ENCODE results near the gene RNPEPL1. TPM values are rescaled to one million over a fixed set of nuclear protein-coding genes. Genes with fewer than 3 reads are reported as not detected.

RNPEPL1 gene
- total RNA-seq, 1 experiment from 2014 or later: 28.4 TPM

DNA sequence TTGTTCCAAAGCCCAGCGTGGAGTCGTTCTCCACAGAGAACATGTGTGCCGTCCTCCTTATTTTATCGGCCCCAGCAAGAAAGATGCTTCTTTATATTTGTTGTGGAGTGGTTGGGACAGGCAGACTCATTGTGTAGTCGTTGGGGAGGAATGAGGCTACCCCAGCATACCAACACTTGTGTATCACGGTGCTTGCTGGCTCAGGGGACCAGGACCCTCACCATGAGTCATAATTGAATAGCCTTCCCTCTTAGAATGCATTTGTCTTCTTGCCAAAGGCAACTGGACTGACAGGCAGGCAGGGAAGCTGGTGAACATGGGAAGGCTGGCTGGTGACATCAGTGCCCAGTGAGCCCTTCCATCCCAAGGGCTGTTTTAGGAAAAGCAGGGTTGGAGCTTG lies 22.9 kb downstream of the RNPEPL1 start:
- Histone ChIP-seq H3K27me3 (ENCODE audit: low read length) (no peaks in the 10 kb centered on the region), H3K79me2 (ENCODE audit: low read length) (peaks cover 60% of the 10 kb centered on the region), H2AFZ (ENCODE audit: low read length) (no peak overlapping the region), H3K9me3 (ENCODE audit: low read length) (no peaks in the 10 kb centered on the region), H3K27ac (ENCODE audit: low read length) (no peak overlapping the region), H3K4me2 (ENCODE audit: low read depth, low read length, poor library complexity, severe bottlenecking) (no peak overlapping the region), H3K36me3 (ENCODE audit: insufficient read depth, low read length) (no peaks in the 10 kb centered on the region), H4K20me1 (ENCODE audit: insufficient read depth, low read depth, low read length) (peaks cover 32% of the 10 kb centered on the region; the same call in 1 of the 2 replicates), H3K9me2 (replicated peaks; ENCODE audit: insufficient read depth, low read length) (no peaks in the 10 kb centered on the region), H3K4me1 (ENCODE audit: low read length) (peaks cover 17% of the 10 kb centered on the region), H3K9ac (ENCODE audit: low read length) (no peak overlapping the region), H3K4me3 (ENCODE audit: low read length) (no peak overlapping the region)
- DNase-seq: no peak

DNA sequence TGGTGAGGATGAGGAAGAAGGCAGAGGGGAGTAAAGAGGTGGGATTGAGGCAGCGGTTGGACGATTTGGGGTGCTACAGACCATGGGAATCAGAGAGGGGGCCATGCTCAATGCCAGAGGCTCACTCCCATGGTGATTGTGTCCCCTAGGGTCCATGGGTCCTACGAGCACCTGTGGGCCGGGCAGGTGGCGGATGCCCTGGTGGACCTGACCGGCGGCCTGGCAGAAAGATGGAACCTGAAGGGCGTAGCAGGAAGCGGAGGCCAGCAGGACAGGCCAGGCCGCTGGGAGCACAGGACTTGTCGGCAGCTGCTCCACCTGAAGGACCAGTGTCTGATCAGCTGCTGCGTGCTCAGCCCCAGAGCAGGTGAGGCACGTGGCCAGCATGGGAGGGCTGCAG lies 23.5 kb downstream of the RNPEPL1 start:
- Histone ChIP-seq H3K9me2 (replicated peaks; ENCODE audit: insufficient read depth, low read length) (no peaks in the 10 kb centered on the region), H3K4me2 (ENCODE audit: low read depth, low read length, poor library complexity, severe bottlenecking) (no peak overlapping the region), H3K79me2 (ENCODE audit: low read length) (peaks cover 59% of the 10 kb centered on the region), H3K27me3 (ENCODE audit: low read length) (no peaks in the 10 kb centered on the region), H3K9me3 (ENCODE audit: low read length) (no peaks in the 10 kb centered on the region), H4K20me1 (ENCODE audit: insufficient read depth, low read depth, low read length) (peaks cover 32% of the 10 kb centered on the region; the same call in 1 of the 2 replicates), H2AFZ (ENCODE audit: low read length) (no peak overlapping the region), H3K36me3 (ENCODE audit: insufficient read depth, low read length) (no peaks in the 10 kb centered on the region), H3K9ac (ENCODE audit: low read length) (no peak overlapping the region), H3K4me3 (ENCODE audit: low read length) (no peak overlapping the region), H3K27ac (ENCODE audit: low read length) (no peak overlapping the region), H3K4me1 (ENCODE audit: low read length) (peaks cover 17% of the 10 kb centered on the region)
- no peak for DNase-seq

DNA sequence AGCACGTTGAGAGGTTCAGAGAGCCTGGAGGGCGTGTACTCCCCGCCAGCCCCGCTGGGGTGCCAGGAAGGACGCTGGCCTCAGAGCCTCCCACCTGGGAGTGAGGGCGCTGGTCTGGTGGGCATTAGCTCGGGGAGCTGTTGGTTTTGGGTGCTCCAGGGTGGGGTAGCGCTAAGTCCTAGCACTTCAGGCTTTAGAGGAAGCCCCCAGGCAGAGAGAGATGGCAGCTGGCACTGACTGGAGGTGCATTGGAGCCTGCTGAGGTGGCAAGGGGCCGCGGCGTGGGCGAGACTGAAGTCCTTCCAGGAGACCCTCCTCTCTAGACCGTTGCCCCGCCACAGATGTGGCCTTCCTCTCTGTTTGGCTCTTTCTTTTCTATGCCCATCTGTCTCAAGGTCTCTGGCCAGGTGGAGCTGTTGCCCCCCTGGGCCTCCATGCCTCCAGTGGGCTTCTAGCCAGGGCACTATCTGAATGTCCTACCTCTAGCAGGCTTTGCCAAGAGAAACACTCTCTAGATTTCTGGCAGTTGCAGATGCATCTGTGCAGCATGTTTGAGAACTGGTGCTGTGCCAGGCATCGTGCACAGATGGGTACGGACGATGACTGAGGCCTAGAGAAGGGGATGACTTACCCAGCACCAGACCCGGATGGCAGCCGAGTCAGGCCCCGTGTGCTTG lies 24.9 kb downstream of the RNPEPL1 start:
- Histone ChIP-seq H3K4me2 (ENCODE audit: low read depth, low read length, poor library complexity, severe bottlenecking) (no peak overlapping the region), H2AFZ (ENCODE audit: low read length) (no peak overlapping the region), H4K20me1 (ENCODE audit: insufficient read depth, low read depth, low read length) (peaks cover 18% of the 10 kb centered on the region; the same call in 1 of the 2 replicates), H3K79me2 (ENCODE audit: low read length) (peaks cover 46% of the 10 kb centered on the region), H3K27me3 (ENCODE audit: low read length) (no peaks in the 10 kb centered on the region), H3K9me3 (ENCODE audit: low read length) (no peaks in the 10 kb centered on the region), H3K9ac (ENCODE audit: low read length) (no peak overlapping the region), H3K36me3 (ENCODE audit: insufficient read depth, low read length) (no peaks in the 10 kb centered on the region), H3K27ac (ENCODE audit: low read length) (no peak overlapping the region), H3K4me3 (ENCODE audit: low read length) (no peak overlapping the region), H3K9me2 (replicated peaks; ENCODE audit: insufficient read depth, low read length) (no peaks in the 10 kb centered on the region), H3K4me1 (ENCODE audit: low read length) (peaks cover 6% of the 10 kb centered on the region)
- DNase-seq: no peak

DNA sequence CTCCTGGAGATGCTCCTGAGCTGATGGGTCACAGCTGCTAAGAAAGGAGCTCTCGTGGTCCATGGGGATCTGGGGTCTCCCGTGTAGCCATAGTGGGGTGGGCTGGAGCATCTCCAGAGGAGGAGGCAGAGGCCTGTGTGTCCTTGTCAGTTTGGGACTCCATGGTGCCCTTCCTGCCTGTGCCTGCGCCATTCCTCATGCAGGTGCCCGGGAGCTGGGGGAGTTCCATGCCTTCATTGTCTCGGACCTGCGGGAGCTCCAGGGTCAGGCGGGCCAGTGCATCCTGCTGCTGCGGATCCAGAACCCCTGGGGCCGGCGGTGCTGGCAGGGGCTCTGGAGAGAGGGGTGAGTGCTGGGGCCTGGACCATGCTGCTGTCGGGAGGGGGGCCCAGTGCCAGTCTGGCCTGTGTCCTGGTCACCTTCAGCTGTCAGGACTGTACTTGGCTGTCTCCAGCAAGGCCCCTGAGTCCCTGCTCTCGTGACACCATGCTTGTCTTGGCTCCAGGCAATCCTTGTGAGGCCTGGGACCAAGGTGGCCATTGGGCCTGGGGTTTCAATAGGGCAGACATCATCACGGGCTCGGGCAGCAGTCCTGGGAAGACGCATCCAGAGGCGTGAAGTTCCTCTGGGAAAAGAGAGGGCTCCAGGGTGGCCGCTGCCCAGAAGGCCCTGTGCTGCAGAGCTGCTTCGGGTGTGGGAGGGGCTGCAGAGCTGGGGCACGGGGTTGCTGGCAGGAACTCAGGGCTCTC lies 25.6 kb downstream of the RNPEPL1 start:
- H3K79me2 ChIP-seq (ENCODE audit: low read length): peaks cover 39% of the 10 kb centered on the region
- no peaks in the 10 kb centered on the region for H3K27me3 ChIP-seq (ENCODE audit: low read length)
- H3K9me3 ChIP-seq (ENCODE audit: low read length): no peaks in the 10 kb centered on the region
- no peaks in the 10 kb centered on the region for H3K9me2 ChIP-seq (replicated peaks; ENCODE audit: insufficient read depth, low read length)
- H3K27ac ChIP-seq (ENCODE audit: low read length): no peak overlapping the region
- no peaks in the 10 kb centered on the region for H3K4me1 ChIP-seq (ENCODE audit: low read length)
- no peak for DNase-seq
- H3K4me2 ChIP-seq (ENCODE audit: low read depth, low read length, poor library complexity, severe bottlenecking): no peak overlapping the region
- H3K36me3 ChIP-seq (ENCODE audit: insufficient read depth, low read length): no peaks in the 10 kb centered on the region
- no peak overlapping the region for H3K4me3 ChIP-seq (ENCODE audit: low read length)
- H3K9ac ChIP-seq (ENCODE audit: low read length): no peak overlapping the region
- 0 out of 2 replicates have a peak, but pooled peaks cover 11% of the 10 kb centered on the region for H4K20me1 ChIP-seq (ENCODE audit: insufficient read depth, low read depth, low read length)
- H2AFZ ChIP-seq (ENCODE audit: low read length): no peak overlapping the region

DNA sequence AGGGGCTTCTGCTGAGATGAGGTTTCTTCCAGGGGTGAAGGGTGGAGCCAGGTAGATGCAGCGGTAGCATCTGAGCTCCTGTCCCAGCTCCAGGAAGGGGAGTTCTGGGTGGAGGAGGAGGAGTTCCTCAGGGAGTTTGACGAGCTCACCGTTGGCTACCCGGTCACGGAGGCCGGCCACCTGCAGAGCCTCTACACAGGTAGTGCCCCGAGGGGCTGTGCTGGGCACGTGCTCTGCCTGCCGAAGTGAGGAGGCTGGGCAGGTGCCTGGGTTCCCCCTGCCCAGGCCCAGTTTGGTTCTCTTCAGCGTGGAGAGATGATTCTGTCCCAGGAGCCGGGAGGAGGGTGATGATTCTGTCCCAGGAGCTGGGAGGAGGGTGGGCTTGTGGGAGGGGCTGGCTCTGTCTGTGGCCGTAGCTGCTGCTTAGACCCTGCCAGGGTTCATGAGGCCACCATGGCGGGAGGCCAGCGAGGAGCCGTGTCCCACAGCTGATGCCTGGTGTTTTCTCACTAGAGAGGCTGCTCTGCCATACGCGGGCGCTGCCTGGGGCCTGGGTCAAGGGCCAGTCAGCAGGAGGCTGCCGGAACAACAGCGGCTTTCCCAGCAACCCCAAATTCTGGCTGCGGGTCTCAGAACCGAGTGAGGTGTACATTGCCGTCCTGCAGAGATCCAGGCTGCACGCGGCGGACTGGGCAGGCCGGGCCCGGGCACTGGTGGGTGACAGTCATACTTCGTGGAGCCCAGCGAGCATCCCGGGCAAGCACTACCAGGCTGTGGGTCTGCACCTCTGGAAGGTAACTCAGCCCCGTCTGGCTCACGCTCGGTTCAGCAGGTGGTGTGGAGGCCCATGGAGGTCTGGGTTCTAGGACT lies 26.5 kb downstream of the RNPEPL1 start:
- Histone ChIP-seq H3K27ac (ENCODE audit: low read length) (no peak overlapping the region), H3K9ac (ENCODE audit: low read length) (no peak overlapping the region), H3K9me3 (ENCODE audit: low read length) (no peaks in the 10 kb centered on the region), H3K4me1 (ENCODE audit: low read length) (no peaks in the 10 kb centered on the region), H3K4me2 (ENCODE audit: low read depth, low read length, poor library complexity, severe bottlenecking) (no peak overlapping the region), H3K36me3 (ENCODE audit: insufficient read depth, low read length) (no peaks in the 10 kb centered on the region), H3K9me2 (replicated peaks; ENCODE audit: insufficient read depth, low read length) (no peaks in the 10 kb centered on the region), H3K27me3 (ENCODE audit: low read length) (no peaks in the 10 kb centered on the region), H4K20me1 (ENCODE audit: insufficient read depth, low read depth, low read length) (0 out of 2 replicates have a peak, but pooled peaks cover 11% of the 10 kb centered on the region), H3K4me3 (ENCODE audit: low read length) (no peak overlapping the region), H3K79me2 (ENCODE audit: low read length) (peaks cover 30% of the 10 kb centered on the region), H2AFZ (ENCODE audit: low read length) (no peak overlapping the region)
- no peak for DNase-seq

DNA sequence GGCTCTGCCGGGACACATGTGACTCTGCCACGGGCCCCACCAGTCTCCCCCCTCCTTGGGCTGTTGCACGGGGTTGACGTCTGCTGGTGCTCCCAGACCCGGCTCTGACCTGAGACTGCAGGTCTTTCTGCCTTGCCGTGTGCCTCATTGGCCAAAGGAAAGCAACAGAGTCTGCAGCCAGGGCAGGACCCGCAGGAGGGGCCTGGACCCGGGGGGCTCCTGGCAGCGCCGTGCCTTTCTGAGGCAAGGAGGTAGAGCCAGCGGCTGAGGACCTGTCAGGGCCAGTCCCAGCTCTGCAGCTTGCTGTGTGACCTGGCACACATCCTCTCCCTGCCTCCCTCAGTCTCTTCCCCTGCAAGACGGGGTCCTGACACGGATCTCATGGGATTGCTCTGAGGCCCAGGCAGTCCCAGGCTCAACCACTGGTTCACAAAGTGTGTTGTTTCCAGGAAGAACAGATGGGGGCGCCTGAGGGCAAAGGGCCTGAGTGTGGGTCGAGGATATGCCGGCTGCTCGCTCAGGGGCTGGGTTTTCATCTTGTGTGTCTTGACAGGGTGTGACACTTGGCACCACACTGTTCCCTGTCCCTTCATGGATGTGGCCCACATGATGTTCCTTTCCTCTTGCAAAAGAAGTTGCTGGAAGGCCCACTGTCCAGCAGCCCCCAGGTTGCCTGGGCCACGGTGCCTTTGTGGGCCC lies 27.2 kb downstream of the RNPEPL1 start:
- no peak overlapping the region for H3K4me2 ChIP-seq (ENCODE audit: low read depth, low read length, poor library complexity, severe bottlenecking)
- H3K9me2 ChIP-seq (replicated peaks; ENCODE audit: insufficient read depth, low read length): no peaks in the 10 kb centered on the region
- no peaks in the 10 kb centered on the region for H3K27me3 ChIP-seq (ENCODE audit: low read length)
- peaks cover 22% of the 10 kb centered on the region for H3K79me2 ChIP-seq (ENCODE audit: low read length)
- H3K4me1 ChIP-seq (ENCODE audit: low read length): no peaks in the 10 kb centered on the region
- H3K27ac ChIP-seq (ENCODE audit: low read length): no peak overlapping the region
- H3K4me3 ChIP-seq (ENCODE audit: low read length): no peak overlapping the region
- no peaks in the 10 kb centered on the region for H3K9me3 ChIP-seq (ENCODE audit: low read length)
- peak; percentile 70 for DNase-seq
- 0 out of 2 replicates have a peak, but pooled peaks cover 11% of the 10 kb centered on the region for H4K20me1 ChIP-seq (ENCODE audit: insufficient read depth, low read depth, low read length)
- no peak overlapping the region for H2AFZ ChIP-seq (ENCODE audit: low read length)
- no peaks in the 10 kb centered on the region for H3K36me3 ChIP-seq (ENCODE audit: insufficient read depth, low read length)
- no peak overlapping the region for H3K9ac ChIP-seq (ENCODE audit: low read length)

DNA sequence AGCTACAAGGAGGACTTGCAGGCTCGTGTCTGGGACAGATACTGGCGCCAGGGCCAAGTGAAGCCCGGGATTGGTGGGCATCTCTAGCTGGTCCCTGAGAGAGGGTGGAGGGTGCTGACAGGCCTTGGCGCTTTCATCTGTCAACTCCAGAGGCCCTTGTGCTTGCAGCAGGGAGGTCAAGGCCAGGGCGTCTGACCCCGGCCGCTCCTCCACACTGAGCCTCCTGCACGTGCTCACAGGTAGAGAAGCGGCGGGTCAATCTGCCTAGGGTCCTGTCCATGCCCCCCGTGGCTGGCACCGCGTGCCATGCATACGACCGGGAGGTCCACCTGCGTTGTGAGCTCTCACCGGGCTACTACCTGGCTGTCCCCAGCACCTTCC lies 27.8 kb downstream of the RNPEPL1 start:
- H3K4me3 ChIP-seq (ENCODE audit: low read length): no peak overlapping the region
- H3K4me2 ChIP-seq (ENCODE audit: low read depth, low read length, poor library complexity, severe bottlenecking): no peak overlapping the region
- H2AFZ ChIP-seq (ENCODE audit: low read length): no peak overlapping the region
- H3K9ac ChIP-seq (ENCODE audit: low read length): no peak overlapping the region
- no peak for DNase-seq
- H3K9me3 ChIP-seq (ENCODE audit: low read length): no peaks in the 10 kb centered on the region
- H3K36me3 ChIP-seq (ENCODE audit: insufficient read depth, low read length): no peaks in the 10 kb centered on the region
- peaks cover 17% of the 10 kb centered on the region for H3K79me2 ChIP-seq (ENCODE audit: low read length)
- H3K27me3 ChIP-seq (ENCODE audit: low read length): no peaks in the 10 kb centered on the region
- no peaks in the 10 kb centered on the region for H3K4me1 ChIP-seq (ENCODE audit: low read length)
- H3K9me2 ChIP-seq (replicated peaks; ENCODE audit: insufficient read depth, low read length): no peaks in the 10 kb centered on the region
- H3K27ac ChIP-seq (ENCODE audit: low read length): no peak overlapping the region
- 0 out of 2 replicates have a peak, but pooled peaks cover 11% of the 10 kb centered on the region for H4K20me1 ChIP-seq (ENCODE audit: insufficient read depth, low read depth, low read length)

Measured in Karpas-422 (cell line).